Right cardiac atrium (tissue), 5 donors: ENCODE results near the gene MYO15A. TPM values are rescaled to one million over a fixed set of nuclear protein-coding genes. Genes with fewer than 3 reads are reported as not detected.
A peak's percentile ranks its signal among the peaks of the same experiment; 100 is the strongest.

Experiments
- ATAC-seq, 2 donors: fragments of 200-7000 bp; cut with Tn5 transposase; one replicate each; pipeline versions ENCODE4 v1.8.0 to v1.9.1; 2020; ENCODE audit warnings: moderate library complexity in 2 of 2, mild to moderate bottlenecking in 1 of 2
- DNase-seq, 3 donors: peaks; one replicate each; pipeline ENCODE4 v3.0.0-alpha.2; 2020
- H3K27ac ChIP-seq: one replicate; pipeline ENCODE4 v1.5.1; 2013; ENCODE audit warnings: mild to moderate bottlenecking, low read length, control low read depth, moderate library complexity
- H3K27me3 ChIP-seq: one replicate; pipeline ENCODE4 v1.6.1; 2013; ENCODE audit not compliant: control insufficient read depth, insufficient read depth
- H3K4me1 ChIP-seq: one replicate; pipeline ENCODE4 v1.6.1; 2013; ENCODE audit warnings: low read length; ENCODE audit not compliant: control insufficient read depth, insufficient read depth
- H3K4me3 ChIP-seq: one replicate; pipeline ENCODE4 v1.5.1; 2013; ENCODE audit warnings: low read length, control low read depth
- H3K9me3 ChIP-seq: one replicate; pipeline ENCODE4 v1.6.1; 2013; ENCODE audit warnings: low read length; ENCODE audit not compliant: control insufficient read depth
- whole genome bisulfite sequencing: extraction: QIAGEN DNeasy Blood & Tissue Kit; methylation state at CpG from one replicate; pipeline ENCODE4 v1.1.7; 2013; 5-methylcytosine and 5-hydroxymethylcytosine counted together
- intact Hi-C, 4 donors: fragments of 100-400 bp; cut with DNase I; formaldehyde crosslinking; loops; one replicate each; pipeline versions ENCODE4 v1.11.0 to v1.14.0; 2022 to 2023
- polyA plus RNA-seq: library from polyadenylated mRNA; stranded (reverse); fragments of 200-250 nt; gene quantifications from one replicate; pipeline ENCODE4 v1.2.3, GENCODE V29; 2013
- total RNA-seq, 4 donors: library from RNA; stranded (reverse); fragmentation: NEBNext Ultra II Directional; extraction: Animal tissue kit (Norgen Biotek cat#: 25700); gene quantifications; one replicate each; pipeline ENCODE4 v1.2.1, GENCODE V29; 2021
- donor health status: healthy with polysubstance abuse.
- donor health status: DM: no; HTN: yes; CAD: no.
- donor health status: DM: no; HTN: no; CAD: no.
- donor health status: DM: no; HTN: yes; CAD: no; lungs with severe emphysema.
- donor health status: DM: yes; HTN: yes; CAD: no.

Gene MYO15A
- total and polyA plus RNA-seq, 5 donors: 0.34 to 0.67 (median 0.59) TPM

- ATAC-seq (no peak), DNase-seq (no peak)
- Histone ChIP-seq H3K27me3 (no peaks in the 10 kb centered on the region), H3K27ac (no peak overlapping the region), H3K9me3 (no peaks in the 10 kb centered on the region), H3K4me1 (no peaks in the 10 kb centered on the region), H3K4me3 (no peak overlapping the region)
- intact Hi-C loops: no loop called here
- WGBS: 89% methylated on average over 9 of the region's 9 CpGs
Observed at GRCh38 chr17:18106211-18106610, 2.3 kb upstream of the MYO15A start.

- Histone ChIP-seq H3K9me3 (no peaks in the 10 kb centered on the region), H3K4me3 (no peak overlapping the region), H3K4me1 (no peaks in the 10 kb centered on the region), H3K27me3 (no peaks in the 10 kb centered on the region), H3K27ac (no peak overlapping the region)
- ATAC-seq: no peak
- WGBS: 86% methylated on average over 14 of the region's 14 CpGs
- intact Hi-C loops: no loop called here
- no peak for DNase-seq
Observed at GRCh38 chr17:18107061-18107790, 1.3 kb upstream of the MYO15A start.

DNA sequence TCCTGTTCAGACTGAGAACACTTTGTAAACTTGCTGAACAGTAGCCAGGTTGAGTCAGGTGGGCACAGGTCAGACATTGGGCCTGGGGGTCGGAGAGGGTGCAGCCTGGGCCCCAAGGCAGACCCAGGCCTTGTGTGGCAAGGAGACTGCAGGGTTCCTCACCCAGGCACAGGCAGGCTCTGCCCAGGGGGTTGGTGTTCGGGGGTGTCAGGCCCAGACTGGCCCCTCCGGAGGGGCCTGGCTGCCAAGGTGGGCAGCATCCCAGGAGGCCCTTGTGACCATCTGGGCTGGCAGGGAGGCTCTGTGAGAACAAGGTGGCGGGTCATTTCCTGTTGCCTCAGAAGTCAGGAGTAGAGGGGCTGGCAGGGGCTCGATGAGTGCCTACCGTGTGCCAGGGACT is 585 bp upstream of the MYO15A start:
- no peaks in the 10 kb centered on the region for H3K4me1 ChIP-seq
- DNase-seq: no peak
- H3K9me3 ChIP-seq: no peaks in the 10 kb centered on the region
- 72% methylated on average over 6 of the region's 6 CpGs for WGBS
- H3K27me3 ChIP-seq: no peaks in the 10 kb centered on the region
- intact Hi-C loops: no loop called here
- no peak overlapping the region for H3K27ac ChIP-seq
- H3K4me3 ChIP-seq: no peak overlapping the region
- ATAC-seq: no peak

DNA sequence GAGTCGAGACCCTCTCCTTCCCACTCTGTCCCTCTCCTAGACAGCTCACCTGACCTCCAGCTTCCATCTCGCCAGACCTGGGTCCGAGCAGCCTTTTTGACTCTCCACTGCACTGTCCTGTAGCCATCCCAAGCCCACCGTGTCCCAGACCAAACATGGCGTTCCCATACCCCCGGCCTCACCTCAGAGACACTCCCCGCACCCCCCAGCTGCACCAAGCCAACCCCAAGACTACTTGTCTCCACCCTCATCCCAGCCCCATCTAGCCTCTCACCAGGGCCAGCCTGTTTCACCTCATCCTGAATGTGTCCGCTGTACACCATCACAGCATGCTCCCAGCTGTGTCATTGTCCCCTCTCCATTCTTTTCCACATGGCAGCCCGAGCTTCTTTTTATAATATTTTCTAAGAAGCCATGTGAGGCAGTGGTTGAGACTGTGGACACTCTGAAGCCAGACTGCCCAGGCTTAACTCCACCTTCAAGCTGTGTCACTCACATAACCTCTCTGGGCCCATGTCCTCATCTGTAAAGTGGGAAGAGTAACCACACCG is 1.5 kb downstream of the MYO15A start:
- H3K27ac ChIP-seq: no peak overlapping the region
- intact Hi-C loops: no loop called here
- H3K4me3 ChIP-seq: no peak overlapping the region
- ATAC-seq (no peak), DNase-seq (no peak)
- H3K4me1 ChIP-seq: no peaks in the 10 kb centered on the region
- 73% methylated on average over 10 of the region's 10 CpGs for WGBS
- H3K9me3 ChIP-seq: no peaks in the 10 kb centered on the region
- H3K27me3 ChIP-seq: no peaks in the 10 kb centered on the region

GRCh38 chr17:18110636-18111145 is 2.1 kb downstream of the MYO15A start:
- H3K4me3 ChIP-seq: no peak overlapping the region
- WGBS: 69% methylated on average over 4 of the region's 4 CpGs
- no peak for DNase-seq
- no peaks in the 10 kb centered on the region for H3K4me1 ChIP-seq
- H3K9me3 ChIP-seq: no peaks in the 10 kb centered on the region
- no peaks in the 10 kb centered on the region for H3K27me3 ChIP-seq
- intact Hi-C loops: no loop called here
- no peak overlapping the region for H3K27ac ChIP-seq
- no peak for ATAC-seq

- H3K27me3 ChIP-seq: no peaks in the 10 kb centered on the region
- no peaks in the 10 kb centered on the region for H3K4me1 ChIP-seq
- ATAC-seq (no peak), DNase-seq (no peak)
- no peak overlapping the region for H3K27ac ChIP-seq
- WGBS: 73% methylated on average over 6 of the region's 6 CpGs
- intact Hi-C loops: no loop called here
- no peak overlapping the region for H3K4me3 ChIP-seq
- H3K9me3 ChIP-seq: no peaks in the 10 kb centered on the region
Observed at GRCh38 chr17:18111330-18111971, 2.9 kb downstream of the MYO15A start.

- 68% methylated on average over 7 of the region's 7 CpGs for WGBS
- Histone ChIP-seq H3K4me1 (no peaks in the 10 kb centered on the region), H3K27ac (no peak overlapping the region), H3K9me3 (no peaks in the 10 kb centered on the region), H3K27me3 (no peaks in the 10 kb centered on the region), H3K4me3 (no peak overlapping the region)
- ATAC-seq (no peak), DNase-seq (no peak)
- intact Hi-C loops: no loop called here
Observed at GRCh38 chr17:18115517-18115916, 7.0 kb downstream of the MYO15A start.

DNA sequence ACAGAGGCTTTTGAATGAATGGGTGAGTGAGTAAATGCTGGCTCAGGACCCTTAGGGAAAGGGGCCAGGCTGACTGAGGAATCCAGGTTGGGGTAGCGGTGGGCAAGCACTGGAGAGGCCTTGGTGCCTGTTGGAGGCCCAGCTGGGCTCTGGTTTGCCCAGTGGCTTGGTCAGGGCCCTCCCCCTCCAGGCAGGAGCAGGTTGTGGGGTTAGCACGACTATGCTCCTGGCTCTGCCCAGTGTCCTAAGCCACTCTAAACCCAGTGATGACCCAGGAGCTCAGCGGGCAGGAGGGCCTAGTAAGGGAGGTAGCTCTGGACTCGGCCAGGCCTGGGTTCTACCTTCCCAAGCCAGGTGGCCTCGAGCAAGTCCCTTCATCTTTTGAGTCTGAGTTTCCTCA is 7.5 kb downstream of the MYO15A start:
- DNase-seq: no peak

DNA sequence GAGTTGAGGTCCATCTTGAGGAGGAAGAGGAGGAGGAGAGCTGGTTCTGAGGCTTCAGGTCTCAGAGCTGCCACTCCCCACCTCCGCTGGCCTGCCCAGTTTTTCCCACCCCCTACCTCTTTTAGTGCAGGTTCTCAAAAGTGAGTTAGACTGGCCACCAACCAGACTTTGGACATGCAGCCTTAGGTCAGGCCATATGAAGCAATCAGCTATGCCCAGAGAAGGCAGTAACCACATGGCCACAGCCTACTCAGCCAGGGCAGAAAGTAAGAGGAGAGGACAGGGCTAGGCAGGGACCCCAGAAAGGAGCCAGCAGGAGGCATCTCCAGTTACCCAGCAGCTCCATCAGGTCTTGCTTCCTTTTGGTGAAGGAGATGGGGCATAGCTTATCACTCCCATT is 9.0 kb downstream of the MYO15A start:
- DNase-seq: no peak
- H3K27ac ChIP-seq: no peak overlapping the region

More for the DNA sequence above, 7.5 kb downstream of the MYO15A start:
- intact Hi-C loops: no loop called here
- no peaks in the 10 kb centered on the region for H3K9me3 ChIP-seq
- WGBS: 82% methylated on average over 5 of the region's 5 CpGs
- H3K27me3 ChIP-seq: no peaks in the 10 kb centered on the region
- H3K27ac ChIP-seq: no peak overlapping the region
- ATAC-seq: no peak
- H3K4me3 ChIP-seq: no peak overlapping the region
- H3K4me1 ChIP-seq: no peaks in the 10 kb centered on the region

GRCh38 chr17:18117982-18118975 is 9.7 kb downstream of the MYO15A start:
- Histone ChIP-seq H3K27me3 (no peaks in the 10 kb centered on the region), H3K4me1 (no peaks in the 10 kb centered on the region), H3K27ac (no peak overlapping the region), H3K9me3 (no peaks in the 10 kb centered on the region), H3K4me3 (no peak overlapping the region)
- 90% methylated on average over 33 of the region's 33 CpGs for WGBS
- intact Hi-C loops: no loop called here
- DNase-seq (peak in 1 of 3 donors; percentile 33), ATAC-seq (no peak)

More for the DNA sequence above, 9.0 kb downstream of the MYO15A start:
- H3K4me3 ChIP-seq: no peak overlapping the region
- intact Hi-C loops: no loop called here
- no peaks in the 10 kb centered on the region for H3K27me3 ChIP-seq
- H3K9me3 ChIP-seq: no peaks in the 10 kb centered on the region
- 94% methylated on average over 1 of the region's 1 CpG for WGBS
- no peaks in the 10 kb centered on the region for H3K4me1 ChIP-seq
- no peak for ATAC-seq
